Gastrocnemius medialis (tissue), 4 donors: ENCODE measurements around the gene ADAM23. TPM values are rescaled to one million over a fixed set of nuclear protein-coding genes. Genes with fewer than 3 reads are reported as not detected.

Source experiments
- ATAC-seq, 2 donors: fragments of 150-250 bp; one replicate each; pipeline ENCODE4 v1.9.1; 2016
- DNase-seq, 2 donors: peaks; one replicate each; pipeline ENCODE4 v3.0.0-alpha.2; 2019
- H3K27ac ChIP-seq, 4 donors: fragments of 200-600 bp; sonication (generic); 1 replicate in 1 of 4; 2 replicates in 3 of 4; pipeline ENCODE4 v1.5.1; 2016 to 2018; ENCODE audit warnings: mild to moderate bottlenecking in 2 of 4, moderate library complexity in 1 of 4
- H3K27me3 ChIP-seq, 3 donors: fragments of 200-600 bp; sonication (generic) in 2 of 3; 1 replicate in 1 of 3; 2 replicates in 2 of 3; pipeline versions ENCODE4 v1.5.1 to v1.6.0; 2016 to 2019; ENCODE audit warnings: mild to moderate bottlenecking in 1 of 3, moderate library complexity in 1 of 3
- H3K36me3 ChIP-seq, 2 donors: fragments of 200-600 bp; sonication (generic) in 1 of 2; one replicate each; pipeline ENCODE4 v1.5.1; 2017 to 2018
- H3K4me1 ChIP-seq, 2 donors: fragments of 200-600 bp; sonication (generic) in 1 of 2; one replicate each; pipeline ENCODE4 v1.5.1; 2016 to 2017; ENCODE audit warnings: mild to moderate bottlenecking in 2 of 2
- H3K4me3 ChIP-seq, 4 donors: fragments of 200-600 bp; sonication (generic) in 3 of 4; 1 replicate in 1 of 4; 2 replicates in 3 of 4; pipeline ENCODE4 v1.5.1; 2016 to 2019; ENCODE audit warnings: mild to moderate bottlenecking in 2 of 4
- H3K9me3 ChIP-seq, 3 donors: fragments of 200-600 bp; sonication (generic) in 2 of 3; 1 replicate in 1 of 3; 2 replicates in 2 of 3; pipeline ENCODE4 v1.5.1; 2016 to 2019
- CTCF ChIP-seq, 5 experiments: fragments of 450-650 bp in 3 of 5; fragments of 200-600 bp in 2 of 5; sonication (generic) in 2 of 5; IDR thresholded peaks in 4 of 5; conservative IDR thresholded peaks in 1 of 5; 1 replicate in 4 of 5; 2 replicates in 1 of 5; pipeline ENCODE4 v1.5.1; 2016 to 2019; ENCODE audit warnings: antibody characterized with exemption in 5 of 5, mild to moderate bottlenecking in 3 of 5, moderate library complexity in 3 of 5
- POLR2A ChIP-seq, 2 donors: fragments of 450-650 bp; IDR thresholded peaks; one replicate each; pipeline ENCODE4 v1.6.1; 2017; ENCODE audit warnings: antibody characterized with exemption in 2 of 2, mild to moderate bottlenecking in 2 of 2, moderate library complexity in 2 of 2
- in situ Hi-C, 4 donors: fragments of 200-750 bp; cut with MboI; loops; one replicate each; pipeline versions ENCODE4 v1.15.0 to v1.8.0; 2017; ENCODE audit warnings: low sequenced_read_pairs in 4 of 4
- intact Hi-C: fragments of 100-400 bp; cut with DNase I; formaldehyde crosslinking; loops from one replicate; pipeline ENCODE4 v1.15.1; 2023; ENCODE audit warnings: low total_unique reads
- total RNA-seq, 4 donors: library from RNA; depleted of rRNA; stranded (reverse); fragments of >200 nt; gene quantifications; one replicate each; pipeline versions ENCODE4 v1.1.0 to v1.2.3, GENCODE V29; 2016

The ADAM23 gene
- total RNA-seq, 4 donors from 2014 or later, result 0.65 to 2.4 (median 1.6) TPM

- TF ChIP-seq POLR2A (IDR thresholded peaks at IDR 0.05) (no peak), CTCF (IDR thresholded peaks at IDR 0.05 in 4 of 5, conservative IDR thresholded peaks at IDR 0.05 in 1 of 5) (no peak)
- in situ Hi-C loops (no loop called here), intact Hi-C loops (no loop called here)
- Histone ChIP-seq H3K36me3 (no peaks in the 10 kb centered on the region), H3K4me1 (peaks cover 0 to 4% of the 10 kb centered on the region in 2 donors), H3K4me3 (no peak overlapping the region), H3K9me3 (no peaks in the 10 kb centered on the region), H3K27me3 (no peaks in the 10 kb centered on the region), H3K27ac (no peak overlapping the region)
- no peak for ATAC-seq
- DNase-seq, result no peak
These were observed 126.1 kb downstream of the ADAM23 start for GRCh38 chr2:206569470-206569869.

DNA sequence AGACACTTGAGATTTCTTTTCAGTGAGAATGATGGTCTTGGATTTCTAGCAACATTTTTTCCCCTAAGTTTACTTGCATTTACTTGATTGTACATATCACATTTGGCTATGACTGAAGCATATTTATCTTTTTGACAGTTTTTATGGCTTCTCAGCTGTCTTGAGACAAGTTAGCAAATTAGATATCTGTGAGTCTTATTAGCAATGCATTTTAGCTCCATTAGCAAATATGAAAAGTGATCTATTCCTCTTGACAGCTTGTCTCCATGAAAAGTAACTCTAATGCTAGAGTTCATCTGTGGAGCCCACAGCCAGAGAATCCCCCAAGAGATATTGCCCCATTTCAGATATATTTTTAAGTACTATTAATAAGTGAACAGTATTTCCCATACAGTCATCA is 126.9 kb downstream of the ADAM23 start:
- H3K4me3 ChIP-seq, result no peak overlapping the region
- no peaks in the 10 kb centered on the region for H3K9me3 ChIP-seq
- in situ Hi-C loops, result no loop called here
- H3K36me3 ChIP-seq, result no peaks in the 10 kb centered on the region
- no peak for DNase-seq
- ATAC-seq, result no peak
- intact Hi-C loops, result no loop called here
- TF ChIP-seq POLR2A (IDR thresholded peaks at IDR 0.05) (no peak), CTCF (IDR thresholded peaks at IDR 0.05 in 4 of 5, conservative IDR thresholded peaks at IDR 0.05 in 1 of 5) (no peak)
- peaks cover 0 to 4% of the 10 kb centered on the region in 2 donors for H3K4me1 ChIP-seq
- H3K27ac ChIP-seq, result no peak overlapping the region
- no peaks in the 10 kb centered on the region for H3K27me3 ChIP-seq

DNA sequence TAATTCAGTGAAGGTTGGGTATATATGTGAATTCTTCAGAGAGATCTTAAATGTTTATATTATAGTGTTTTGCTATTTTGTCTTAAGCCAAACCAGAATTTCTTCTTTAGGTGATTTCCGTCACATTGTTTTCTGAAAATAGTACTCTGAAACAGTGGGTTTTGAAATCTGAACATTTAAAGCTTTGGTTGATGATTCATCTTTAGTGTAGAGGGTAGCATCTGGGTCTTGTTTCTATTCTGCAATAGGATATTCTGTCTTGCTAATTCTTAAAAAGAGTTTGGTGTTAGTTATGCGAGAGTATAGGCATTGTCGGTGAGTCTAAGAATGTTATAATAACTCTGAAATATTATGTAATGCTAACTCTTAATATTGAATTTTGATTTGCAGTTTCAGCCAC is 129.4 kb downstream of the ADAM23 start:
- intact Hi-C loops, result no loop called here

GRCh38 chr2:206573793-206574192 is 130.5 kb downstream of the ADAM23 start:
- DNase-seq (no peak), ATAC-seq (no peak)
- no peak for TF ChIP-seq POLR2A (IDR thresholded peaks at IDR 0.05)
- TF ChIP-seq CTCF (IDR thresholded peaks at IDR 0.05 in 4 of 5, conservative IDR thresholded peaks at IDR 0.05 in 1 of 5), result no peak
- no peaks in the 10 kb centered on the region for H3K27me3 ChIP-seq
- H3K27ac ChIP-seq, result no peak overlapping the region
- no peak overlapping the region for H3K4me3 ChIP-seq
- intact Hi-C loops, result no loop called here
- H3K36me3 ChIP-seq, result no peaks in the 10 kb centered on the region
- H3K4me1 ChIP-seq, result no peaks in the 10 kb centered on the region
- in situ Hi-C loops, result no loop called here
- H3K9me3 ChIP-seq, result no peaks in the 10 kb centered on the region

More for the DNA sequence above, 129.4 kb downstream of the ADAM23 start:
- in situ Hi-C loops, result no loop called here
- DNase-seq (no peak), ATAC-seq (no peak)
- Histone ChIP-seq H3K27me3 (no peaks in the 10 kb centered on the region), H3K4me1 (no peaks in the 10 kb centered on the region), H3K4me3 (no peak overlapping the region), H3K36me3 (no peaks in the 10 kb centered on the region), H3K27ac (no peak overlapping the region), H3K9me3 (no peaks in the 10 kb centered on the region)
- no peak for TF ChIP-seq CTCF (IDR thresholded peaks at IDR 0.05 in 4 of 5, conservative IDR thresholded peaks at IDR 0.05 in 1 of 5)
- TF ChIP-seq POLR2A (IDR thresholded peaks at IDR 0.05), result no peak
